GM21367 (cell line): ENCODE data around the gene SMAD7.
A peak's percentile ranks its signal among the peaks of the same experiment; 100 is the strongest.

Source experiments
- ATAC-seq: cut with Tn5 transposase; IDR thresholded peaks from one replicate; pipeline ENCODE4 v1.9.1; 2021; ENCODE audit not compliant: unreplicated experiment

The SMAD7 gene

GRCh38 chr18:48931680-48932461 lies 18.9 kb downstream of the SMAD7 start:
- ATAC-seq = no peak

GRCh38 chr18:48930926-48931325 lies 19.8 kb downstream of the SMAD7 start:
- no peak for ATAC-seq

GRCh38 chr18:48929941-48930713 lies 20.6 kb downstream of the SMAD7 start:
- no peak for ATAC-seq

GRCh38 chr18:48929212-48929612 lies 21.6 kb downstream of the SMAD7 start:
- ATAC-seq = no peak

GRCh38 chr18:48928787-48929186 lies 22.0 kb downstream of the SMAD7 start:
- ATAC-seq = peak; percentile 73

- no peak for ATAC-seq
Measured at GRCh38 chr18:48927286-48928080, 23.3 kb downstream of the SMAD7 start.

- no peak for ATAC-seq
Measured at GRCh38 chr18:48926420-48926857, 24.3 kb downstream of the SMAD7 start.

GRCh38 chr18:48925491-48925780 lies 25.3 kb downstream of the SMAD7 start:
- no peak for ATAC-seq

GRCh38 chr18:48924630-48925490 lies 25.9 kb downstream of the SMAD7 start:
- no peak for ATAC-seq

- ATAC-seq = peak; percentile 36
Measured at GRCh38 chr18:48923746-48924629, 26.8 kb downstream of the SMAD7 start.

GRCh38 chr18:48922801-48923730 lies 27.7 kb downstream of the SMAD7 start:
- ATAC-seq = no peak

- no peak for ATAC-seq
Measured at GRCh38 chr18:48922226-48922800, 28.5 kb downstream of the SMAD7 start.

GRCh38 chr18:48921305-48922225 lies 29.2 kb downstream of the SMAD7 start:
- ATAC-seq = no peak

GRCh38 chr18:48920408-48921038 lies 30.2 kb downstream of the SMAD7 start:
- no peak for ATAC-seq

- no peak for ATAC-seq
Measured at GRCh38 chr18:48919547-48919946, 31.2 kb downstream of the SMAD7 start.

- ATAC-seq = no peak
Measured at GRCh38 chr18:48918660-48919456, 31.9 kb downstream of the SMAD7 start.
